ENCODE results near the gene PDE1A.

- TF ChIP-seq FOXP2 (optimal IDR thresholded peaks at IDR 0.05; ENCODE audit: borderline replicate concordance, extremely low read depth, extremely low read length, insufficient read depth) (no peak), REST (IDR thresholded peaks at IDR 0.05; ENCODE audit: insufficient read depth in 1 of 2, low read depth in 2 of 2, low read length in 2 of 2) (no peak), POLR2AphosphoS5 (IDR thresholded peaks at IDR 0.05; ENCODE audit: low read depth, low read length) (no peak), TAF1 (IDR thresholded peaks at IDR 0.05; ENCODE audit: borderline replicate concordance, insufficient read depth, low read length) (no peak)
These were observed 46.8 kb upstream of the PDE1A start for GRCh38 chr2:182473635-182474034.
